ENCODE results near the gene MRPL27. TPM values are rescaled to one million over a fixed set of nuclear protein-coding genes. Genes with fewer than 3 reads are reported as not detected.
"Not testable (repeated sequence)": the region's sequence is repeated elsewhere in the genome, so short reads cannot be mapped to it uniquely, and the experiment has no call there.

MRPL27 gene
- total RNA-seq, 4 donors from 2014 or later: 52.1 to 56.0 (median 53.3) TPM

GRCh38 chr17:50412188-50412732 lies 39.3 kb upstream of the MRPL27 start:
- 86 to 88% methylated on average over 4 of the region's 4 CpGs for WGBS, 2 donors

DNA sequence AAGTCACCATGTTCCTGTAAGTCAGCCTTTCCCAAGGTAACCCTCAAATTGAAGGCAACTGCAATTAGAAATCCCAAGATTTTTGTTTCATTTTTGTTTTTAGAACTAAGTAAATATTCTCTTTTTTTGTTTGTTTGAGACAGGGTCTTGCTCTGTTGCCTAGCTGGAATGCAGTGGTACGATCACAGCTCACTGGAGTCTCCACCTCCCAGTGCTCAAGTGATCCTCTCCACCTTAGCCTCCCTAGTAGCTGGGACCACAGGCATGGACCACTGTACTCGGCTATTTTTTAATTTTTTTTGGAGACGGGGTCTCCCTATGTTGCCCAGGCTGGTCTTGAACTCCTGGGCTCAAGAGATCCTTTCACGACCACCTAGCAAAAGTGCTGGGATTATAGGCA lies 34.9 kb upstream of the MRPL27 start:
- TF ChIP-seq CTCF (IDR thresholded peaks at IDR 0.05): no peak
- no peak for TF ChIP-seq POLR2A (IDR thresholded peaks at IDR 0.05)
- DNase-seq (ENCODE audit: low spot score in 2 of 2): no peak
- 71 to 85% methylated on average over 4 of the region's 4 CpGs for WGBS, 2 donors
- intact Hi-C loops (cut with DNase I; ENCODE audit: low total_unique reads): no loop called here
- no peak overlapping the region for H3K4me3 ChIP-seq (ENCODE audit: low read depth, poor library complexity, severe bottlenecking)

More at GRCh38 chr17:50412188-50412732, 39.3 kb upstream of the MRPL27 start:
- no peak for DNase-seq (ENCODE audit: low spot score in 2 of 2)
- H3K4me3 ChIP-seq (ENCODE audit: low read depth, poor library complexity, severe bottlenecking): no peak overlapping the region
- intact Hi-C loops (cut with DNase I; ENCODE audit: low total_unique reads): no loop called here
- TF ChIP-seq CTCF (IDR thresholded peaks at IDR 0.05) (no peak), POLR2A (IDR thresholded peaks at IDR 0.05) (no peak)

- intact Hi-C loops (cut with DNase I; ENCODE audit: low total_unique reads): no loop called here
- no peak for TF ChIP-seq POLR2A (IDR thresholded peaks at IDR 0.05)
- no peak for TF ChIP-seq CTCF (IDR thresholded peaks at IDR 0.05)
Observed at GRCh38 chr17:50406578-50406977, 33.6 kb upstream of the MRPL27 start.

GRCh38 chr17:50405351-50405750 lies 32.4 kb upstream of the MRPL27 start:
- intact Hi-C loops (cut with DNase I; ENCODE audit: low total_unique reads); DNase-seq (ENCODE audit: low spot score in 2 of 2): not testable (repeated sequence)
- WGBS, 2 donors: 88 to 93% methylated on average over 4 of the region's 4 CpGs

More at GRCh38 chr17:50406578-50406977, 33.6 kb upstream of the MRPL27 start:
- WGBS, 2 donors: 80 to 84% methylated on average over 5 of the region's 5 CpGs
- DNase-seq (ENCODE audit: low spot score in 2 of 2): no peak
- no peak overlapping the region for H3K4me3 ChIP-seq (ENCODE audit: low read depth, poor library complexity, severe bottlenecking)

GRCh38 chr17:50399591-50399990 lies 26.6 kb upstream of the MRPL27 start:
- DNase-seq (ENCODE audit: low spot score in 2 of 2); H3K4me3 ChIP-seq (ENCODE audit: low read depth, poor library complexity, severe bottlenecking); intact Hi-C loops (cut with DNase I; ENCODE audit: low total_unique reads): not testable (repeated sequence)
- 92 to 95% methylated on average over 8 of the region's 8 CpGs for WGBS, 2 donors

More at GRCh38 chr17:50405351-50405750, 32.4 kb upstream of the MRPL27 start:
- not testable (repeated sequence) for H3K4me3 ChIP-seq (ENCODE audit: low read depth, poor library complexity, severe bottlenecking)

DNA sequence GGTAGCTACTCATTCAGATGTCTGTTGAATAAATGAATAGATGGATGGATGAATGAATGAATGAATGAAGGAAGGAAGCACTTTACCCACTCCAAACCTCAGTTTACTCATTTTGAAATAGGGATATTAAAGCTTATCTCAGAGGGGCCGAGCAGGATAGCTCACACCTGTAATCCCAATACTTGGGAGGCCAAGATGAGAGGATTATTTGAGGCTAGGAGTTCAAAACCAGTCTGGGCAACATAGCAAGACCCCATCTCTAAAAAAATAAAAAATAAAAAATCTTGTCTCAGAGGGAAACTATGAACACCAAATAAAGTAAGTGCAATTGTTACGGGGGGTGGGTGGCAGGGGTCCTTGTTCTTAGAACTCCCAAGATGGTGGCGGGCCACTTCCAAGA lies 25.7 kb upstream of the MRPL27 start:
- WGBS, 2 donors: 96 to 97% methylated on average over 3 of the region's 3 CpGs
- H3K4me3 ChIP-seq (ENCODE audit: low read depth, poor library complexity, severe bottlenecking); DNase-seq (ENCODE audit: low spot score in 2 of 2); intact Hi-C loops (cut with DNase I; ENCODE audit: low total_unique reads): not testable (repeated sequence)

DNA sequence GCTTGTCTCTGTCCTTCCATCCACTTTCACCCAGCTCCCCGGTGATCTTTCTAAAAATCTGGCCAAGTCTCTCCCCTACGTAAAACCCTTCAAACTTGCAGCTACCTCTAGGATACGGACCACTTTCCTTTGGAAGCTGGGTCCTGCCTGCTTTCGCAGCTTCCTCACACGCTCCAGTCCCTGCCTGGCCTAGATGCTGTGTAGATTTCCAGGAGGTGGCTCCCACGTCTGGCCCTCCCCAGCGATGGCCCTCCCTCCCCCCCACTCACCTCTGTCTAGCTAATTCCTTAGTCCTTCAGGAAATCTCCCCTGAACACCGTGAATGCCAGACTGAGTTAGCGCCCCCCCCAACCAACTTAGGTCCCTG lies 24.9 kb upstream of the MRPL27 start:
- WGBS, 2 donors: 54 to 55% methylated on average over 9 of the region's 9 CpGs
- intact Hi-C loops (cut with DNase I; ENCODE audit: low total_unique reads): no loop called here
- TF ChIP-seq POLR2A (IDR thresholded peaks at IDR 0.05): no peak
- TF ChIP-seq CTCF (IDR thresholded peaks at IDR 0.05): no peak
- DNase-seq (ENCODE audit: low spot score in 2 of 2): no peak
- H3K4me3 ChIP-seq (ENCODE audit: low read depth, poor library complexity, severe bottlenecking): no peak overlapping the region

All from lower leg skin (tissue), 4 donors.